Measurements from ENCODE around the gene XRCC1. TPM values are rescaled to one million over a fixed set of nuclear protein-coding genes. Genes with fewer than 3 reads are reported as not detected.

XRCC1 gene
- total RNA-seq, 1 experiment from 2014 or later: 20.1 TPM

GRCh38 chr19:43578787-43579186, 3.5 kb upstream of the XRCC1 start:
- no peaks in the 10 kb centered on the region for H3K9me3 ChIP-seq (ENCODE audit: control insufficient read depth, insufficient read depth, low read depth, low read length)
- CTCF ChIA-PET: no interaction called here
- in situ Hi-C loops (cut with HindIII; ENCODE audit: low pct_unique_long_range_greater_than_20kb, low sequenced_read_pairs) (no loop called here), intact Hi-C loops (cut with micrococcal nuclease; ENCODE audit: unreplicated experiment) (no loop called here)
- H3K4me3 ChIP-seq (ENCODE audit: low read depth in 2 of 2, low read length in 2 of 2): no peak overlapping the region
- DNase-seq (ENCODE audit: low read depth, low spot score) (no peak), ATAC-seq (no peak)
- no peak for TF ChIP-seq SIN3A (IDR thresholded peaks at IDR 0.05; ENCODE audit: borderline replicate concordance, insufficient read depth, low read depth, low read length)
- TF ChIP-seq POLR2AphosphoS5 (IDR thresholded peaks at IDR 0.05; ENCODE audit: low read depth, low read length): no peak
- no peak for TF ChIP-seq REST (IDR thresholded peaks at IDR 0.05; ENCODE audit: insufficient read depth in 1 of 2, low read depth in 2 of 2, low read length in 1 of 2)
- TF ChIP-seq, protein P1, sequence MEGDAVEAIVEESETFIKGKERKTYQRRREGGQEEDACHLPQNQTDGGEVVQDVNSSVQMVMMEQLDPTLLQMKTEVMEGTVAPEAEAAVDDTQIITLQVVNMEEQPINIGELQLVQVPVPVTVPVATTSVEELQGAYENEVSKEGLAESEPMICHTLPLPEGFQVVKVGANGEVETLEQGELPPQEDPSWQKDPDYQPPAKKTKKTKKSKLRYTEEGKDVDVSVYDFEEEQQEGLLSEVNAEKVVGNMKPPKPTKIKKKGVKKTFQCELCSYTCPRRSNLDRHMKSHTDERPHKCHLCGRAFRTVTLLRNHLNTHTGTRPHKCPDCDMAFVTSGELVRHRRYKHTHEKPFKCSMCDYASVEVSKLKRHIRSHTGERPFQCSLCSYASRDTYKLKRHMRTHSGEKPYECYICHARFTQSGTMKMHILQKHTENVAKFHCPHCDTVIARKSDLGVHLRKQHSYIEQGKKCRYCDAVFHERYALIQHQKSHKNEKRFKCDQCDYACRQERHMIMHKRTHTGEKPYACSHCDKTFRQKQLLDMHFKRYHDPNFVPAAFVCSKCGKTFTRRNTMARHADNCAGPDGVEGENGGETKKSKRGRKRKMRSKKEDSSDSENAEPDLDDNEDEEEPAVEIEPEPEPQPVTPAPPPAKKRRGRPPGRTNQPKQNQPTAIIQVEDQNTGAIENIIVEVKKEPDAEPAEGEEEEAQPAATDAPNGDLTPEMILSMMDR (IDR thresholded peaks at IDR 0.05): no peak
- TF ChIP-seq TCF7L2 (IDR thresholded peaks at IDR 0.05; ENCODE audit: low read depth, low read length): no peak
- POLR2A ChIA-PET: no interaction called here
- no TSS peak for BruUV-seq (replicated peaks)
- H3K27me3 ChIP-seq (ENCODE audit: control insufficient read depth, insufficient read depth, low read length): no peaks in the 10 kb centered on the region
- peaks cover 3% of the 10 kb centered on the region; the same call in 1 of the 2 replicates for H3K4me1 ChIP-seq (ENCODE audit: control insufficient read depth, insufficient read depth, low read length)
- H3K36me3 ChIP-seq (ENCODE audit: control insufficient read depth, insufficient read depth, low read length): peaks cover 7% of the 10 kb centered on the region; the same call in 1 of the 2 replicates
- H3K27ac ChIP-seq (ENCODE audit: low read length): no peak overlapping the region

DNA sequence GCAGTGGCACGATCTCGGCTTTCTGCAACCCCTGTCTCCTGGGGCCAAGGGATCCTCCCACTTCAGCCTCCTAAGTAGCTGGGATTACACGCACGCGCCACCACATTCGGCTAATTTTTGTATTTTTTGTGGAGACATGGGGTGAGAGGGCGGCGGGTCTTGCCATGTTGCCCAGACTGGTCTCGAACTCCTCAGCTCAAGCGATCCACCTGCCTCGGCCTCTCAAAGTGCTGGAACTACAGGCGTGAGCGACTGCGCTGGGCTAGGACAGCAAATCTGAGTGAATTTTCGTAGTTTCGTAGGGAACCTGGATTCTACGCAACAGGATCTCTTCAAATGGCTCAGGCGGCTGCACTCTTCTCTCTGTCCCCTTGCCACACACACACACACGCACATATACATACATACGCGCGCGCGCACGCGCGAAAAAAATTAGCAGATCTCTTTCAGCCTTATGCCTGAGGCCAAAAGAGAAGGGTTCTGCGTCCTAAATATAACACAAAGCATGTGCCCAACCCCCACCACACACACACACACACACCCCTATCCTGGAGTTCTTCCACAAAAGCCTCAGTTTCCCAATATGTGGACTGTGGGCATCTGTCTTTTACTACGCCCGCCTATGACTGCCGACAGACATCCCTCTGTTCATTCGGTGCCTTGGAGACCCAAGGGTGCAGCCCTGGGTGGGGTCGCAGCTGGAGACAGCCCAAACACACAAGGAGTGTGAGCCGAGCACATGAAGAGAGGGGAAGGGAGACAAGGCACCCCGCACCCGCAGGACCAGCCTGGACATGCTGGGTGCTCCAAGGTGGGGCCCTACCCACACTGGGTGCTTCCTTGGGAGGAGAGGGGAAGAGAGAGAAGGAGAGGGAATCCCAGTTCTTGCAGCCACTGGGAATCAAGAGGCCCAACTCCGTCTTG, 890 bp upstream of the XRCC1 start:
- Histone ChIP-seq H3K27me3 (ENCODE audit: control insufficient read depth, insufficient read depth, low read length) (no peaks in the 10 kb centered on the region), H3K36me3 (ENCODE audit: control insufficient read depth, insufficient read depth, low read length) (peaks cover 7% of the 10 kb centered on the region; the same call in 1 of the 2 replicates), H3K4me1 (ENCODE audit: control insufficient read depth, insufficient read depth, low read length) (peaks cover 3% of the 10 kb centered on the region; the same call in 1 of the 2 replicates), H3K4me3 (ENCODE audit: low read depth in 2 of 2, low read length in 2 of 2) (peak overlapping the region; percentile 74 to 99), H3K9me3 (ENCODE audit: control insufficient read depth, insufficient read depth, low read depth, low read length) (no peaks in the 10 kb centered on the region), H3K27ac (ENCODE audit: low read length) (peak overlapping the region; percentile 85)
- TF ChIP-seq REST (IDR thresholded peaks at IDR 0.05; ENCODE audit: insufficient read depth in 1 of 2, low read depth in 2 of 2, low read length in 1 of 2) (no peak), TCF7L2 (IDR thresholded peaks at IDR 0.05; ENCODE audit: low read depth, low read length) (no peak), POLR2AphosphoS5 (IDR thresholded peaks at IDR 0.05; ENCODE audit: low read depth, low read length) (no peak), SIN3A (IDR thresholded peaks at IDR 0.05; ENCODE audit: borderline replicate concordance, insufficient read depth, low read depth, low read length) (no peak)
- TF ChIP-seq, protein P1 (IDR thresholded peaks at IDR 0.05): no peak
- ChIA-PET POLR2A (no interaction called here), CTCF (no interaction called here)
- DNase-seq (ENCODE audit: low read depth, low spot score): no peak
- no TSS peak for BruUV-seq (replicated peaks)
- in situ Hi-C loops (cut with HindIII; ENCODE audit: low pct_unique_long_range_greater_than_20kb, low sequenced_read_pairs): no loop called here
- intact Hi-C loops (cut with micrococcal nuclease; ENCODE audit: unreplicated experiment): no loop called here
- ATAC-seq: peak; percentile 23; the same call in 1 of the 2 replicates
